GM21786 (cell line): ENCODE measurements around the gene DOCK1.

Experiments used
- ATAC-seq: cut with Tn5 transposase; IDR thresholded peaks from one replicate; pipeline ENCODE4 v1.9.1; 2021; ENCODE audit not compliant: unreplicated experiment

DOCK1 gene

GRCh38 chr10:126948355-126949160 is 43.3 kb downstream of the DOCK1 start:
- no peak for ATAC-seq

- no peak for ATAC-seq
These were observed 43.9 kb downstream of the DOCK1 start for GRCh38 chr10:126949161-126949503.

GRCh38 chr10:126950401-126951105 is 45.3 kb downstream of the DOCK1 start:
- ATAC-seq, result no peak

GRCh38 chr10:126953886-126954285 is 48.7 kb downstream of the DOCK1 start:
- ATAC-seq, result no peak

GRCh38 chr10:126955396-126955795 is 50.2 kb downstream of the DOCK1 start:
- no peak for ATAC-seq

GRCh38 chr10:126955934-126956711 is 50.9 kb downstream of the DOCK1 start:
- no peak for ATAC-seq

GRCh38 chr10:126956712-126957108 is 51.5 kb downstream of the DOCK1 start:
- ATAC-seq, result no peak

- ATAC-seq, result no peak
These were observed 51.9 kb downstream of the DOCK1 start for GRCh38 chr10:126957111-126957510.

- no peak for ATAC-seq
These were observed 54.2 kb downstream of the DOCK1 start for GRCh38 chr10:126959431-126959830.

- no peak for ATAC-seq
These were observed 54.9 kb downstream of the DOCK1 start for GRCh38 chr10:126959906-126960685.

GRCh38 chr10:126963354-126963753 is 58.1 kb downstream of the DOCK1 start:
- ATAC-seq, result no peak

- no peak for ATAC-seq
These were observed 59.0 kb downstream of the DOCK1 start for GRCh38 chr10:126964190-126964589.

- ATAC-seq, result no peak
These were observed 61.7 kb downstream of the DOCK1 start for GRCh38 chr10:126966938-126967337.

GRCh38 chr10:126969310-126969709 is 64.1 kb downstream of the DOCK1 start:
- no peak for ATAC-seq

GRCh38 chr10:126972635-126973414 is 67.6 kb downstream of the DOCK1 start:
- ATAC-seq, result no peak

- ATAC-seq, result no peak
These were observed 70.0 kb downstream of the DOCK1 start for GRCh38 chr10:126975221-126975620.

- ATAC-seq, result no peak
These were observed 72.0 kb downstream of the DOCK1 start for GRCh38 chr10:126977216-126977615.

- no peak for ATAC-seq
These were observed 74.1 kb downstream of the DOCK1 start for GRCh38 chr10:126979311-126979710.

- ATAC-seq, result no peak
These were observed 88.0 kb downstream of the DOCK1 start for GRCh38 chr10:126993208-126993607.
